Testis (tissue), 3 donors: ENCODE measurements around the gene CCDC201. TPM values are rescaled to one million over a fixed set of nuclear protein-coding genes. Genes with fewer than 3 reads are reported as not detected.

Source experiments
- DNase-seq: peaks from one replicate; pipeline ENCODE4 v3.0.0-alpha.2; 2019
- H3K27ac ChIP-seq, 2 donors: fragments of 200-600 bp; sonication (generic); one replicate each; pipeline ENCODE4 v1.5.1; 2019
- H3K27me3 ChIP-seq: fragments of 200-600 bp; sonication (generic); one replicate; pipeline ENCODE4 v1.5.1; 2019
- H3K36me3 ChIP-seq: fragments of 200-600 bp; sonication (generic); one replicate; pipeline ENCODE4 v1.5.1; 2017; ENCODE audit warnings: low read depth; ENCODE audit errors: missing control alignments
- H3K4me1 ChIP-seq: fragments of 200-600 bp; sonication (generic); one replicate; pipeline ENCODE4 v1.5.1; 2019
- H3K4me3 ChIP-seq, 2 donors: fragments of 200-600 bp; sonication (generic); one replicate each; pipeline ENCODE4 v1.5.1; 2017 to 2019
- H3K9me3 ChIP-seq: fragments of 200-600 bp; sonication (generic); one replicate; pipeline ENCODE4 v1.5.1; 2017
- POLR2A ChIP-seq: fragments of 450-650 bp; IDR thresholded peaks from one replicate; pipeline ENCODE4 v1.6.1; 2017; ENCODE audit warnings: antibody characterized with exemption, mild to moderate bottlenecking, moderate library complexity
- WGBS, 2 donors: methylation state at CpG; one replicate each; pipeline ENCODE4 v1.1.5; 2018; 5-methylcytosine and 5-hydroxymethylcytosine counted together
- intact Hi-C: fragments of 100-400 bp; cut with DNase I; formaldehyde crosslinking; loops from one replicate; pipeline ENCODE4 v1.15.1; 2023; ENCODE audit warnings: low total_unique reads
- polyA plus RNA-seq: library from polyadenylated mRNA; stranded (reverse); fragments of 350-450 nt; fragmentation: Illumina TruSeq; extraction: RNeasy Lipid Tissue Mini Kit (QIAGEN cat#74804); gene quantifications from one replicate; pipeline ENCODE4 v1.2.3, GENCODE V29; 2014; ENCODE audit warnings: low read depth, low replicate concordance; ENCODE audit not compliant: insufficient read depth
- total RNA-seq, 2 donors: library from RNA; depleted of rRNA; stranded (reverse); fragments of >200 nt; gene quantifications; one replicate each; pipeline ENCODE4 v1.2.3, GENCODE V29; 2016
- TF ChIP-seq, protein P1 (sequence below), 3 experiments: fragments of 450-650 bp in 2 of 3; fragments of 200-600 bp in 1 of 3; sonication (generic) in 1 of 3; IDR thresholded peaks; one replicate each; pipeline ENCODE4 v1.5.1; 2016 to 2019; ENCODE audit warnings: antibody characterized with exemption in 3 of 3, mild to moderate bottlenecking in 2 of 3, moderate library complexity in 1 of 3

Gene CCDC201
- total and polyA plus RNA-seq, 3 donors from 2014 or later, result 0.12 TPM; not detected in 2

- WGBS, 2 donors, result 95 to 97% methylated on average over 1 of the region's 1 CpG
- no peak for DNase-seq
- intact Hi-C loops, result no loop called here
Measured at GRCh38 chr7:45897042-45897690, 24.3 kb upstream of the CCDC201 start.

GRCh38 chr7:45894665-45895062, 21.8 kb upstream of the CCDC201 start:
- Histone ChIP-seq H3K4me1 (no peaks in the 10 kb centered on the region), H3K4me3 (no peak overlapping the region), H3K36me3 (no peaks in the 10 kb centered on the region), H3K9me3 (no peaks in the 10 kb centered on the region), H3K27me3 (no peaks in the 10 kb centered on the region), H3K27ac (no peak overlapping the region)
- DNase-seq, result no peak
- intact Hi-C loops, result no loop called here
- TF ChIP-seq POLR2A, result no peak
- TF ChIP-seq, protein P1, sequence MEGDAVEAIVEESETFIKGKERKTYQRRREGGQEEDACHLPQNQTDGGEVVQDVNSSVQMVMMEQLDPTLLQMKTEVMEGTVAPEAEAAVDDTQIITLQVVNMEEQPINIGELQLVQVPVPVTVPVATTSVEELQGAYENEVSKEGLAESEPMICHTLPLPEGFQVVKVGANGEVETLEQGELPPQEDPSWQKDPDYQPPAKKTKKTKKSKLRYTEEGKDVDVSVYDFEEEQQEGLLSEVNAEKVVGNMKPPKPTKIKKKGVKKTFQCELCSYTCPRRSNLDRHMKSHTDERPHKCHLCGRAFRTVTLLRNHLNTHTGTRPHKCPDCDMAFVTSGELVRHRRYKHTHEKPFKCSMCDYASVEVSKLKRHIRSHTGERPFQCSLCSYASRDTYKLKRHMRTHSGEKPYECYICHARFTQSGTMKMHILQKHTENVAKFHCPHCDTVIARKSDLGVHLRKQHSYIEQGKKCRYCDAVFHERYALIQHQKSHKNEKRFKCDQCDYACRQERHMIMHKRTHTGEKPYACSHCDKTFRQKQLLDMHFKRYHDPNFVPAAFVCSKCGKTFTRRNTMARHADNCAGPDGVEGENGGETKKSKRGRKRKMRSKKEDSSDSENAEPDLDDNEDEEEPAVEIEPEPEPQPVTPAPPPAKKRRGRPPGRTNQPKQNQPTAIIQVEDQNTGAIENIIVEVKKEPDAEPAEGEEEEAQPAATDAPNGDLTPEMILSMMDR (IDR thresholded peaks at IDR 0.05), result no peak

More at GRCh38 chr7:45897042-45897690, 24.3 kb upstream of the CCDC201 start:
- no peak overlapping the region for H3K4me3 ChIP-seq
- no peaks in the 10 kb centered on the region for H3K36me3 ChIP-seq
- H3K4me1 ChIP-seq, result no peaks in the 10 kb centered on the region
- H3K9me3 ChIP-seq, result no peaks in the 10 kb centered on the region
- no peaks in the 10 kb centered on the region for H3K27me3 ChIP-seq
- H3K27ac ChIP-seq, result no peak overlapping the region
- TF ChIP-seq POLR2A, result no peak
- TF ChIP-seq, protein P1 (IDR thresholded peaks at IDR 0.05), result no peak

GRCh38 chr7:45893996-45894664, 21.2 kb upstream of the CCDC201 start:
- H3K4me3 ChIP-seq, result no peak overlapping the region

DNA sequence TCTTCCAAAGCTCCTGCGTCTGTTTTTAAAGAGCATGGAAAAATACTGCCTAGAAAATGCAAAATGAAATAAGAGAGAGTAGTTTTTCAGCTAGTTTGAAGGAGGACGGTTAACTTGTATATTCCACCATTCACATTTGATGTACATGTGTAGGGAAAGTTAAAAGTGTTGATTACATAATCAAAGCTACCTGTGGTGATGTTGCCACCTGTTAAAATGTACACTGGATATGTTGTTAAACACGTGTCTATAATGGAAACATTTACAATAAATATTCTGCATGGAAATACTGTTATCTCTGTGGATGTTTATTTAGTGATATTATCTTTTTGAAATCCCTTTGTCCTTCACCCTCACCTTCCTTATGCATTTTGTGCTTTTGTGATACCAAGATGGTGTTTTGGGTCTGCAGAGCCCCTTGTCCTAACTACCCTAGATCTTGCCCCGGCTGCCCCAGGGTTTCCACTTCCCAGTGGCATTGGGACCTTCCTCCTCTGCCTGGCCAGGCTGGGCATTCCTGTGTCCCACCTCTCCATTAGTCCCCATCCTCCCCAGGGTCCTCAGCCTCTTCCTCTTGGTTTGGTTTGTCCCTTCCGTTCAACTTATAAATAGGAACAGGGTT, 20.6 kb upstream of the CCDC201 start:
- Histone ChIP-seq H3K27ac (no peak overlapping the region), H3K4me1 (peaks cover 4% of the 10 kb centered on the region), H3K27me3 (no peaks in the 10 kb centered on the region), H3K36me3 (no peaks in the 10 kb centered on the region), H3K9me3 (no peaks in the 10 kb centered on the region), H3K4me3 (no peak overlapping the region)
- WGBS, 2 donors, result 85 to 87% methylated on average over 5 of the region's 5 CpGs
- DNase-seq, result no peak
- intact Hi-C loops, result no loop called here
- TF ChIP-seq, protein P1 (IDR thresholded peaks at IDR 0.05), result no peak
- TF ChIP-seq POLR2A, result no peak

More at GRCh38 chr7:45893996-45894664, 21.2 kb upstream of the CCDC201 start:
- WGBS, 2 donors, result 95% methylated on average over 4 of the region's 4 CpGs
- TF ChIP-seq POLR2A, result no peak
- TF ChIP-seq, protein P1 (IDR thresholded peaks at IDR 0.05), result no peak
- Histone ChIP-seq H3K27me3 (no peaks in the 10 kb centered on the region), H3K4me1 (no peaks in the 10 kb centered on the region), H3K9me3 (no peaks in the 10 kb centered on the region), H3K36me3 (no peaks in the 10 kb centered on the region), H3K27ac (no peak overlapping the region)
- intact Hi-C loops, result no loop called here
- no peak for DNase-seq
